Measurements from ENCODE around the gene PBX1. TPM values are rescaled to one million over a fixed set of nuclear protein-coding genes. Genes with fewer than 3 reads are reported as not detected.

The PBX1 gene
- total and polyA plus RNA-seq, 10 of the 15 experiments (the other 5 are each of a cell fraction or from before 2014, with no cell fraction given) = 0.05 to 0.28 (median 0.11) TPM; not detected in 5

- ChIA-PET CTCF (no interaction called here), SMC1A (ENCODE audit: uncharacterized antibody, unreplicated experiment) (no interaction called here), POLR2A (no interaction called here), RAD21 (ENCODE audit: unreplicated experiment) (no interaction called here)
- Histone ChIP-seq H3K27me3 (replicated peaks in 1 of 2; ENCODE audit: control insufficient read depth in 2 of 2, insufficient read depth in 2 of 2, low read length in 1 of 2) (no peaks in the 10 kb centered on the region), H3K4me2 (ENCODE audit: control insufficient read depth, insufficient read depth) (no peak overlapping the region), H3K36me3 (ENCODE audit: control insufficient read depth in 2 of 2, insufficient read depth in 2 of 2, low read length in 1 of 2) (no peaks in the 10 kb centered on the region), H3K9ac (ENCODE audit: control insufficient read depth, insufficient read depth, low read length) (no peak overlapping the region), H4K20me1 (ENCODE audit: control insufficient read depth, insufficient read depth) (no peaks in the 10 kb centered on the region), H3K79me2 (ENCODE audit: control insufficient read depth, insufficient read depth, low read length) (no peaks in the 10 kb centered on the region), H3K4me1 (ENCODE audit: control insufficient read depth, insufficient read depth, low read length) (no peaks in the 10 kb centered on the region), H2AFZ (ENCODE audit: control insufficient read depth, low read depth, low read length) (no peak overlapping the region), H3K4me3 (no peak overlapping the region), H3K27ac (ENCODE audit: control insufficient read depth, insufficient read depth) (no peak overlapping the region), H3K9me3 (replicated peaks; ENCODE audit: control insufficient read depth, insufficient read depth, low read length) (no peaks in the 10 kb centered on the region)
- FAIRE-seq (no peak), DNase-seq (ENCODE audit: low read depth, low spot score) (no peak), ATAC-seq (no peak)
- no peak for TF ChIP-seq SREBF1 (IDR thresholded peaks at IDR 0.05; ENCODE audit: low read length)
- TF ChIP-seq BCLAF1 (IDR thresholded peaks at IDR 0.05) = no peak
- TF ChIP-seq CUX1 (IDR thresholded peaks at IDR 0.05; ENCODE audit: insufficient replicate concordance, low read depth, low read length) = no peak
- no peak for TF ChIP-seq JUNB (IDR thresholded peaks at IDR 0.05)
- TF ChIP-seq SMARCA5 (IDR thresholded peaks at IDR 0.05) = no peak
- no peak for TF ChIP-seq EGR1 (IDR thresholded peaks at IDR 0.05; ENCODE audit: borderline replicate concordance in 1 of 2, low read depth in 2 of 2, low read length in 2 of 2)
- TF ChIP-seq ZNF384 (IDR thresholded peaks at IDR 0.05; ENCODE audit: borderline replicate concordance, low read depth, low read length) = no peak
- TF ChIP-seq IRF5 (IDR thresholded peaks at IDR 0.05; ENCODE audit: borderline replicate concordance) = no peak
- TF ChIP-seq POLR2AphosphoS2 (IDR thresholded peaks at IDR 0.05; ENCODE audit: low read depth, low read length) = no peak
- no peak for TF ChIP-seq ZNF207 (IDR thresholded peaks at IDR 0.05; ENCODE audit: borderline replicate concordance)
- TF ChIP-seq ZZZ3 (IDR thresholded peaks at IDR 0.05; ENCODE audit: control insufficient read depth, insufficient read length, low read depth) = no peak
- no peak for TF ChIP-seq MEF2B (IDR thresholded peaks at IDR 0.05; ENCODE audit: partially characterized antibody, poor library complexity, severe bottlenecking)
- no peak for TF ChIP-seq ZBED1 (IDR thresholded peaks at IDR 0.05; ENCODE audit: borderline replicate concordance)
- no TSS peak for BruUV-seq (replicated peaks)
- in situ Hi-C loops (cut with MboI) (no loop called here), intact Hi-C loops (cut with micrococcal nuclease; ENCODE audit: unreplicated experiment) (no loop called here)
- WGBS (ENCODE audit: insufficient coverage, insufficient replicate concordance, low lambda C conversion rate, missing lambda C conversion rate) = 35% methylated on average over 7 of the region's 7 CpGs
These were observed 112.5 kb downstream of the PBX1 start for GRCh38 chr1:164671323-164671965.
